ENCODE results near the gene KCNJ6.
A peak's percentile ranks its signal among the peaks of the same experiment; 100 is the strongest.
"Not testable (repeated sequence)": the region's sequence is repeated elsewhere in the genome, so short reads cannot be mapped to it uniquely, and the experiment has no call there.

The KCNJ6 gene

GRCh38 chr21:37667380-37667779 is 248.9 kb downstream of the KCNJ6 start:
- Histone ChIP-seq H3K27ac (ENCODE audit: low read depth, low read length) (no peak overlapping the region), H3K36me3 (ENCODE audit: insufficient read depth, low read length) (no peaks in the 10 kb centered on the region), H3K79me2 (ENCODE audit: control insufficient read depth, insufficient read depth, low read length, unreplicated experiment) (no peaks in the 10 kb centered on the region), H3K4me1 (ENCODE audit: control insufficient read depth, insufficient read depth, low read length, unreplicated experiment) (peaks cover 13% of the 10 kb centered on the region), H3K4me3 (ENCODE audit: low read depth, low read length) (no peak overlapping the region), H2AFZ (ENCODE audit: low read length, unreplicated experiment) (no peak overlapping the region), H3K27me3 (ENCODE audit: insufficient read depth, low read length) (no peaks in the 10 kb centered on the region)

GRCh38 chr21:37665230-37666024 is 250.8 kb downstream of the KCNJ6 start:
- no peaks in the 10 kb centered on the region for H3K36me3 ChIP-seq (ENCODE audit: insufficient read depth, low read length)
- H3K27ac ChIP-seq (ENCODE audit: low read depth, low read length): peak overlapping the region; percentile 30; the same call in 1 of the 2 replicates
- peaks cover 2% of the 10 kb centered on the region for H3K4me1 ChIP-seq (ENCODE audit: control insufficient read depth, insufficient read depth, low read length, unreplicated experiment)
- H2AFZ ChIP-seq (ENCODE audit: low read length, unreplicated experiment): peak overlapping the region; percentile 25
- H3K27me3 ChIP-seq (ENCODE audit: insufficient read depth, low read length): no peaks in the 10 kb centered on the region
- no peaks in the 10 kb centered on the region for H3K79me2 ChIP-seq (ENCODE audit: control insufficient read depth, insufficient read depth, low read length, unreplicated experiment)
- peak overlapping the region; percentile 23; the same call in 1 of the 2 replicates for H3K4me3 ChIP-seq (ENCODE audit: low read depth, low read length)

GRCh38 chr21:37662227-37662626 is 254.0 kb downstream of the KCNJ6 start:
- H3K27ac ChIP-seq (ENCODE audit: low read depth, low read length); H3K79me2 ChIP-seq (ENCODE audit: control insufficient read depth, insufficient read depth, low read length, unreplicated experiment); H3K27me3 ChIP-seq (ENCODE audit: insufficient read depth, low read length); H3K36me3 ChIP-seq (ENCODE audit: insufficient read depth, low read length); H3K4me3 ChIP-seq (ENCODE audit: low read depth, low read length); H2AFZ ChIP-seq (ENCODE audit: low read length, unreplicated experiment): not testable (repeated sequence)
- H3K4me1 ChIP-seq (ENCODE audit: control insufficient read depth, insufficient read depth, low read length, unreplicated experiment): peaks cover 17% of the 10 kb centered on the region

GRCh38 chr21:37660709-37661108 is 255.5 kb downstream of the KCNJ6 start:
- Histone ChIP-seq H3K27ac (ENCODE audit: low read depth, low read length) (no peak overlapping the region), H3K27me3 (ENCODE audit: insufficient read depth, low read length) (no peaks in the 10 kb centered on the region), H3K4me3 (ENCODE audit: low read depth, low read length) (no peak overlapping the region), H3K79me2 (ENCODE audit: control insufficient read depth, insufficient read depth, low read length, unreplicated experiment) (no peaks in the 10 kb centered on the region), H3K36me3 (ENCODE audit: insufficient read depth, low read length) (no peaks in the 10 kb centered on the region), H3K4me1 (ENCODE audit: control insufficient read depth, insufficient read depth, low read length, unreplicated experiment) (peaks cover 17% of the 10 kb centered on the region), H2AFZ (ENCODE audit: low read length, unreplicated experiment) (no peak overlapping the region)

GRCh38 chr21:37659874-37660273 is 256.4 kb downstream of the KCNJ6 start:
- no peaks in the 10 kb centered on the region for H3K27me3 ChIP-seq (ENCODE audit: insufficient read depth, low read length)
- H3K4me1 ChIP-seq (ENCODE audit: control insufficient read depth, insufficient read depth, low read length, unreplicated experiment): peaks cover 17% of the 10 kb centered on the region
- no peaks in the 10 kb centered on the region for H3K79me2 ChIP-seq (ENCODE audit: control insufficient read depth, insufficient read depth, low read length, unreplicated experiment)
- no peaks in the 10 kb centered on the region for H3K36me3 ChIP-seq (ENCODE audit: insufficient read depth, low read length)
- no peak overlapping the region for H2AFZ ChIP-seq (ENCODE audit: low read length, unreplicated experiment)
- no peak overlapping the region for H3K4me3 ChIP-seq (ENCODE audit: low read depth, low read length)
- H3K27ac ChIP-seq (ENCODE audit: low read depth, low read length): no peak overlapping the region

- peaks cover 6% of the 10 kb centered on the region; the same call in 1 of the 2 replicates for H3K27me3 ChIP-seq (ENCODE audit: insufficient read depth, low read length)
- H3K4me1 ChIP-seq (ENCODE audit: control insufficient read depth, insufficient read depth, low read length, unreplicated experiment): peaks cover 17% of the 10 kb centered on the region
- H2AFZ ChIP-seq (ENCODE audit: low read length, unreplicated experiment): peak overlapping the region; percentile 4
- H3K27ac ChIP-seq (ENCODE audit: low read depth, low read length): peak overlapping the region; percentile 27; the same call in 1 of the 2 replicates
- no peaks in the 10 kb centered on the region for H3K79me2 ChIP-seq (ENCODE audit: control insufficient read depth, insufficient read depth, low read length, unreplicated experiment)
- no peaks in the 10 kb centered on the region for H3K36me3 ChIP-seq (ENCODE audit: insufficient read depth, low read length)
- H3K4me3 ChIP-seq (ENCODE audit: low read depth, low read length): no peak overlapping the region
Measured at GRCh38 chr21:37658817-37659458, 257.3 kb downstream of the KCNJ6 start.

- Histone ChIP-seq H3K36me3 (ENCODE audit: insufficient read depth, low read length) (no peaks in the 10 kb centered on the region), H3K27me3 (ENCODE audit: insufficient read depth, low read length) (peaks cover 12% of the 10 kb centered on the region), H3K4me1 (ENCODE audit: control insufficient read depth, insufficient read depth, low read length, unreplicated experiment) (peaks cover 17% of the 10 kb centered on the region), H3K27ac (ENCODE audit: low read depth, low read length) (peak overlapping the region; percentile 5; the same call in 1 of the 2 replicates), H2AFZ (ENCODE audit: low read length, unreplicated experiment) (no peak overlapping the region), H3K79me2 (ENCODE audit: control insufficient read depth, insufficient read depth, low read length, unreplicated experiment) (no peaks in the 10 kb centered on the region), H3K4me3 (ENCODE audit: low read depth, low read length) (no peak overlapping the region)
Measured at GRCh38 chr21:37658121-37658816, 258.0 kb downstream of the KCNJ6 start.

- no peak overlapping the region for H2AFZ ChIP-seq (ENCODE audit: low read length, unreplicated experiment)
- no peaks in the 10 kb centered on the region for H3K36me3 ChIP-seq (ENCODE audit: insufficient read depth, low read length)
- no peaks in the 10 kb centered on the region for H3K79me2 ChIP-seq (ENCODE audit: control insufficient read depth, insufficient read depth, low read length, unreplicated experiment)
- no peak overlapping the region for H3K27ac ChIP-seq (ENCODE audit: low read depth, low read length)
- H3K4me1 ChIP-seq (ENCODE audit: control insufficient read depth, insufficient read depth, low read length, unreplicated experiment): peaks cover 17% of the 10 kb centered on the region
- no peak overlapping the region for H3K4me3 ChIP-seq (ENCODE audit: low read depth, low read length)
- H3K27me3 ChIP-seq (ENCODE audit: insufficient read depth, low read length): peaks cover 26% of the 10 kb centered on the region
Measured at GRCh38 chr21:37656899-37657298, 259.4 kb downstream of the KCNJ6 start.

- Histone ChIP-seq H3K27ac (ENCODE audit: low read depth, low read length) (no peak overlapping the region), H3K4me3 (ENCODE audit: low read depth, low read length) (no peak overlapping the region), H3K36me3 (ENCODE audit: insufficient read depth, low read length) (no peaks in the 10 kb centered on the region), H3K4me1 (ENCODE audit: control insufficient read depth, insufficient read depth, low read length, unreplicated experiment) (peaks cover 17% of the 10 kb centered on the region), H3K79me2 (ENCODE audit: control insufficient read depth, insufficient read depth, low read length, unreplicated experiment) (no peaks in the 10 kb centered on the region), H2AFZ (ENCODE audit: low read length, unreplicated experiment) (no peak overlapping the region), H3K27me3 (ENCODE audit: insufficient read depth, low read length) (peaks cover 37% of the 10 kb centered on the region)
Measured at GRCh38 chr21:37655611-37656300, 260.5 kb downstream of the KCNJ6 start.

GRCh38 chr21:37654596-37654995 is 261.7 kb downstream of the KCNJ6 start:
- Histone ChIP-seq H3K36me3 (ENCODE audit: insufficient read depth, low read length) (no peaks in the 10 kb centered on the region), H3K79me2 (ENCODE audit: control insufficient read depth, insufficient read depth, low read length, unreplicated experiment) (no peaks in the 10 kb centered on the region), H3K27me3 (ENCODE audit: insufficient read depth, low read length) (peaks cover 46% of the 10 kb centered on the region), H3K27ac (ENCODE audit: low read depth, low read length) (no peak overlapping the region), H3K4me1 (ENCODE audit: control insufficient read depth, insufficient read depth, low read length, unreplicated experiment) (peaks cover 17% of the 10 kb centered on the region), H3K4me3 (ENCODE audit: low read depth, low read length) (no peak overlapping the region), H2AFZ (ENCODE audit: low read length, unreplicated experiment) (no peak overlapping the region)

All from ACC112 (cell line).